WTC11 (cell line): ENCODE results near the gene INSL3.
A peak's percentile ranks its signal among the peaks of the same experiment; 100 is the strongest.

ENCODE experiments used
- MAX ChIP-seq: sonication (generic); formaldehyde crosslinking; IDR thresholded peaks from 2 replicates; pipeline ENCODE4 v1.8.0; 2022; ENCODE audit warnings: mild to moderate bottlenecking, missing genetic modification reagents
- RELA ChIP-seq: sonication (generic); formaldehyde crosslinking; IDR thresholded peaks from 2 replicates; pipeline ENCODE4 v1.8.1; 2022; ENCODE audit warnings: missing genetic modification reagents, mild to moderate bottlenecking, borderline replicate concordance
- TF ChIP-seq, protein P1 (sequence below): fragments of 200-600 bp; IDR thresholded peaks from 2 replicates; pipeline ENCODE4 v1.8.0; 2022; ENCODE audit warnings: antibody characterized with exemption

- TF ChIP-seq RELA (no peak), MAX (CRISPR knock-in tag) (0 out of 2 replicates have a peak, but pooled peaks have one; percentile 13)
- TF ChIP-seq, protein P1, sequence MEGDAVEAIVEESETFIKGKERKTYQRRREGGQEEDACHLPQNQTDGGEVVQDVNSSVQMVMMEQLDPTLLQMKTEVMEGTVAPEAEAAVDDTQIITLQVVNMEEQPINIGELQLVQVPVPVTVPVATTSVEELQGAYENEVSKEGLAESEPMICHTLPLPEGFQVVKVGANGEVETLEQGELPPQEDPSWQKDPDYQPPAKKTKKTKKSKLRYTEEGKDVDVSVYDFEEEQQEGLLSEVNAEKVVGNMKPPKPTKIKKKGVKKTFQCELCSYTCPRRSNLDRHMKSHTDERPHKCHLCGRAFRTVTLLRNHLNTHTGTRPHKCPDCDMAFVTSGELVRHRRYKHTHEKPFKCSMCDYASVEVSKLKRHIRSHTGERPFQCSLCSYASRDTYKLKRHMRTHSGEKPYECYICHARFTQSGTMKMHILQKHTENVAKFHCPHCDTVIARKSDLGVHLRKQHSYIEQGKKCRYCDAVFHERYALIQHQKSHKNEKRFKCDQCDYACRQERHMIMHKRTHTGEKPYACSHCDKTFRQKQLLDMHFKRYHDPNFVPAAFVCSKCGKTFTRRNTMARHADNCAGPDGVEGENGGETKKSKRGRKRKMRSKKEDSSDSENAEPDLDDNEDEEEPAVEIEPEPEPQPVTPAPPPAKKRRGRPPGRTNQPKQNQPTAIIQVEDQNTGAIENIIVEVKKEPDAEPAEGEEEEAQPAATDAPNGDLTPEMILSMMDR, result no peak
Measured at GRCh38 chr19:17847538-17848366, 26.4 kb upstream of the INSL3 start, which contains the start of gene JAK3.
